OCI-LY3 (cell line): ENCODE data around the gene NXPE3.

Experiments used
- H2AFZ ChIP-seq: fragments of 200-600, 300-600 bp; shearing (Covaris generic); 2 replicates; pipeline ENCODE4 v1.6.0; 2014; ENCODE audit warnings: antibody characterized with exemption, low read depth, low read length
- H3K27ac ChIP-seq: fragments of 200-600, 300-600 bp; sonication (generic); 2 replicates; pipeline ENCODE4 v1.5.1; 2014; ENCODE audit warnings: mild to moderate bottlenecking, low read length, moderate library complexity, mixed read lengths
- H3K27me3 ChIP-seq: fragments of 200-600, 300-600 bp; sonication (generic); 2 replicates; pipeline ENCODE4 v1.6.1; 2014; ENCODE audit warnings: low read depth, low read length, mixed read lengths
- H3K36me3 ChIP-seq: fragments of 200-600, 300-600 bp; sonication (generic); replicated peaks from 2 replicates; pipeline ENCODE3; 2014; ENCODE audit warnings: low read depth, low read length, mixed read lengths
- H3K4me1 ChIP-seq: fragments of 300-600, 200-600 bp; sonication (generic); 2 replicates; pipeline ENCODE4 v1.6.1; 2014; ENCODE audit warnings: low read length, mixed read lengths
- H3K4me2 ChIP-seq: fragments of 200-600, 300-600 bp; sonication (generic); 2 replicates; pipeline ENCODE4 v1.6.1; 2014; ENCODE audit warnings: low read length, mixed read lengths
- H3K4me3 ChIP-seq: fragments of 300-600, 200-600 bp; sonication (generic); 2 replicates; pipeline ENCODE4 v1.5.1; 2014; ENCODE audit warnings: antibody characterized with exemption, mild to moderate bottlenecking, low read length, moderate library complexity
- H3K79me2 ChIP-seq: fragments of 300-600, 200-600 bp; shearing (Covaris generic); 2 replicates; pipeline ENCODE4 v1.6.1; 2014; ENCODE audit warnings: mild to moderate bottlenecking, low read length, mixed read lengths
- H3K9ac ChIP-seq: fragments of 300-600, 200-600 bp; shearing (Covaris generic); 2 replicates; pipeline ENCODE4 v1.6.0; 2014; ENCODE audit warnings: mild to moderate bottlenecking, low read length, moderate library complexity
- H3K9me3 ChIP-seq: fragments of 200-600, 300-600 bp; shearing (Covaris generic); 2 replicates; pipeline ENCODE4 v1.6.1; 2014; ENCODE audit warnings: low read length, mixed read lengths; ENCODE audit not compliant: insufficient read depth
- H4K20me1 ChIP-seq: fragments of 200-600, 300-600 bp; sonication (generic); 2 replicates; pipeline ENCODE4 v1.6.1; 2016; ENCODE audit warnings: low read length, mixed read lengths; ENCODE audit not compliant: insufficient read depth
- CTCF ChIP-seq: fragments of 200-600, 300-600 bp; sonication (generic); IDR thresholded peaks from 2 replicates; pipeline ENCODE4 v1.5.1; 2014; ENCODE audit warnings: antibody characterized with exemption, low read length, low read depth
- EZH2phosphoT487 ChIP-seq: fragments of 200-600 bp; shearing (Covaris generic); IDR thresholded peaks from 2 replicates; pipeline ENCODE4 v1.6.1; 2018; ENCODE audit warnings: antibody characterized with exemption, mixed run types, low read depth

The NXPE3 gene

GRCh38 chr3:101853982-101854381 is 75.0 kb downstream of the NXPE3 start:
- H3K4me1 ChIP-seq: peaks cover 62% of the 10 kb centered on the region
- H3K36me3 ChIP-seq: peaks cover 93% of the 10 kb centered on the region
- TF ChIP-seq CTCF (no peak), EZH2phosphoT487 (no peak)
- H3K9me3 ChIP-seq: no peaks in the 10 kb centered on the region
- no peak overlapping the region for H3K4me3 ChIP-seq
- no peak overlapping the region for H2AFZ ChIP-seq
- H3K9ac ChIP-seq: no peak overlapping the region
- peaks cover 85% of the 10 kb centered on the region for H4K20me1 ChIP-seq
- H3K27me3 ChIP-seq: no peaks in the 10 kb centered on the region
- H3K27ac ChIP-seq: no peak overlapping the region
- peaks cover 88% of the 10 kb centered on the region for H3K79me2 ChIP-seq
- no peak overlapping the region for H3K4me2 ChIP-seq

- Histone ChIP-seq H3K27me3 (no peaks in the 10 kb centered on the region), H3K4me1 (peaks cover 70% of the 10 kb centered on the region), H3K4me3 (no peak overlapping the region), H3K27ac (peak overlapping the region; percentile 32), H3K9me3 (no peaks in the 10 kb centered on the region), H3K36me3 (peaks cover 98% of the 10 kb centered on the region), H4K20me1 (peaks cover 93% of the 10 kb centered on the region), H3K79me2 (peaks cover 85% of the 10 kb centered on the region), H3K9ac (no peak overlapping the region), H3K4me2 (peak overlapping the region; percentile 12; the same call in 1 of the 2 replicates), H2AFZ (no peak overlapping the region)
- TF ChIP-seq CTCF: no peak
- no peak for TF ChIP-seq EZH2phosphoT487
Measured at GRCh38 chr3:101854608-101855304, 75.7 kb downstream of the NXPE3 start.

GRCh38 chr3:101857301-101857741 is 78.3 kb downstream of the NXPE3 start:
- peaks cover 86% of the 10 kb centered on the region for H3K4me1 ChIP-seq
- peaks cover 96% of the 10 kb centered on the region for H3K36me3 ChIP-seq
- H3K27ac ChIP-seq: no peak overlapping the region
- peak overlapping the region; percentile 1; the same call in 1 of the 2 replicates for H3K4me2 ChIP-seq
- TF ChIP-seq EZH2phosphoT487 (no peak), CTCF (no peak)
- H3K9me3 ChIP-seq: no peaks in the 10 kb centered on the region
- no peak overlapping the region for H3K9ac ChIP-seq
- no peak overlapping the region for H2AFZ ChIP-seq
- H3K4me3 ChIP-seq: no peak overlapping the region
- H3K27me3 ChIP-seq: no peaks in the 10 kb centered on the region
- H4K20me1 ChIP-seq: peaks cover 87% of the 10 kb centered on the region
- H3K79me2 ChIP-seq: peaks cover 60% of the 10 kb centered on the region

GRCh38 chr3:101858464-101859030 is 79.5 kb downstream of the NXPE3 start:
- Histone ChIP-seq H2AFZ (no peak overlapping the region), H3K36me3 (peaks cover 93% of the 10 kb centered on the region), H3K4me3 (no peak overlapping the region), H3K27ac (peak overlapping the region; percentile 25), H3K4me1 (peaks cover 79% of the 10 kb centered on the region), H4K20me1 (peaks cover 75% of the 10 kb centered on the region), H3K9ac (no peak overlapping the region), H3K9me3 (no peaks in the 10 kb centered on the region), H3K27me3 (no peaks in the 10 kb centered on the region), H3K4me2 (0 out of 2 replicates have a peak overlapping the region, but pooled peaks have one; percentile 5), H3K79me2 (peaks cover 47% of the 10 kb centered on the region)
- TF ChIP-seq EZH2phosphoT487 (no peak), CTCF (no peak)
